ENCODE results near the gene GRIA1. TPM values are rescaled to one million over a fixed set of nuclear protein-coding genes. Genes with fewer than 3 reads are reported as not detected.

Gene GRIA1
- total RNA-seq, 1 donor from 2014 or later: not detected

GRCh38 chr5:153476767-153477166 lies 13.7 kb upstream of the GRIA1 start:
- no peak overlapping the region for H3K27ac Mint-ChIP-seq
- intact Hi-C loops (cut with micrococcal nuclease): no loop called here
- H3K9me3 Mint-ChIP-seq: no peaks in the 10 kb centered on the region
- no peaks in the 10 kb centered on the region for H3K27me3 Mint-ChIP-seq (ENCODE audit: low read depth)
- H3K36me3 Mint-ChIP-seq (ENCODE audit: low read depth): no peaks in the 10 kb centered on the region
- no peak overlapping the region for H3K4me3 Mint-ChIP-seq (ENCODE audit: low read depth)
- H3K4me1 Mint-ChIP-seq (ENCODE audit: low read depth): no peaks in the 10 kb centered on the region
- no peak for DNase-seq (ENCODE audit: low spot score)

- no peak overlapping the region for H3K4me3 Mint-ChIP-seq (ENCODE audit: low read depth)
- no peak overlapping the region for H3K27ac Mint-ChIP-seq
- intact Hi-C loops (cut with micrococcal nuclease): no loop called here
- no peaks in the 10 kb centered on the region for H3K9me3 Mint-ChIP-seq
- H3K27me3 Mint-ChIP-seq (ENCODE audit: low read depth): no peaks in the 10 kb centered on the region
- H3K4me1 Mint-ChIP-seq (ENCODE audit: low read depth): no peaks in the 10 kb centered on the region
- DNase-seq (ENCODE audit: low spot score): no peak
- no peaks in the 10 kb centered on the region for H3K36me3 Mint-ChIP-seq (ENCODE audit: low read depth)
Observed at GRCh38 chr5:153480401-153480800, 10.1 kb upstream of the GRIA1 start.

GRCh38 chr5:153483482-153483881 lies 7.0 kb upstream of the GRIA1 start:
- Mint-ChIP-seq H3K4me1 (ENCODE audit: low read depth) (no peaks in the 10 kb centered on the region), H3K27ac (no peak overlapping the region), H3K4me3 (ENCODE audit: low read depth) (no peak overlapping the region), H3K9me3 (no peaks in the 10 kb centered on the region), H3K27me3 (ENCODE audit: low read depth) (no peaks in the 10 kb centered on the region), H3K36me3 (ENCODE audit: low read depth) (no peaks in the 10 kb centered on the region)
- DNase-seq (ENCODE audit: low spot score): no peak
- intact Hi-C loops (cut with micrococcal nuclease): no loop called here

GRCh38 chr5:153485641-153486040 lies 4.8 kb upstream of the GRIA1 start:
- Mint-ChIP-seq H3K36me3 (ENCODE audit: low read depth) (no peaks in the 10 kb centered on the region), H3K27me3 (ENCODE audit: low read depth) (peaks cover 5% of the 10 kb centered on the region), H3K27ac (no peak overlapping the region), H3K9me3 (no peaks in the 10 kb centered on the region), H3K4me3 (ENCODE audit: low read depth) (no peak overlapping the region), H3K4me1 (ENCODE audit: low read depth) (no peaks in the 10 kb centered on the region)
- intact Hi-C loops (cut with micrococcal nuclease): no loop called here
- no peak for DNase-seq (ENCODE audit: low spot score)

- Mint-ChIP-seq H3K9me3 (no peaks in the 10 kb centered on the region), H3K36me3 (ENCODE audit: low read depth) (no peaks in the 10 kb centered on the region), H3K27me3 (ENCODE audit: low read depth) (peaks cover 13% of the 10 kb centered on the region), H3K4me1 (ENCODE audit: low read depth) (no peaks in the 10 kb centered on the region), H3K4me3 (ENCODE audit: low read depth) (no peak overlapping the region), H3K27ac (no peak overlapping the region)
- intact Hi-C loops (cut with micrococcal nuclease): no loop called here
- no peak for DNase-seq (ENCODE audit: low spot score)
Observed at GRCh38 chr5:153486771-153487170, 3.7 kb upstream of the GRIA1 start.

GRCh38 chr5:153489611-153490010 lies 859 bp upstream of the GRIA1 start:
- Mint-ChIP-seq H3K27me3 (ENCODE audit: low read depth) (peaks cover 17% of the 10 kb centered on the region), H3K9me3 (no peaks in the 10 kb centered on the region)
- intact Hi-C loops (cut with micrococcal nuclease): no loop called here

GRCh38 chr5:153491038-153491744 lies 721 bp downstream of the GRIA1 start:
- H3K4me1 Mint-ChIP-seq (ENCODE audit: low read depth): no peaks in the 10 kb centered on the region
- no peaks in the 10 kb centered on the region for H3K9me3 Mint-ChIP-seq
- DNase-seq (ENCODE audit: low spot score): no peak
- H3K27ac Mint-ChIP-seq: no peak overlapping the region
- H3K4me3 Mint-ChIP-seq (ENCODE audit: low read depth): no peak overlapping the region
- H3K27me3 Mint-ChIP-seq (ENCODE audit: low read depth): peaks cover 17% of the 10 kb centered on the region
- no peaks in the 10 kb centered on the region for H3K36me3 Mint-ChIP-seq (ENCODE audit: low read depth)
- intact Hi-C loops (cut with micrococcal nuclease): no loop called here

More at GRCh38 chr5:153489611-153490010, 859 bp upstream of the GRIA1 start:
- no peak for DNase-seq (ENCODE audit: low spot score)
- no peak overlapping the region for H3K4me3 Mint-ChIP-seq (ENCODE audit: low read depth)
- H3K27ac Mint-ChIP-seq: no peak overlapping the region
- H3K36me3 Mint-ChIP-seq (ENCODE audit: low read depth): no peaks in the 10 kb centered on the region
- no peaks in the 10 kb centered on the region for H3K4me1 Mint-ChIP-seq (ENCODE audit: low read depth)

GRCh38 chr5:153491856-153492255 lies 1.4 kb downstream of the GRIA1 start:
- H3K36me3 Mint-ChIP-seq (ENCODE audit: low read depth): no peaks in the 10 kb centered on the region
- H3K4me1 Mint-ChIP-seq (ENCODE audit: low read depth): no peaks in the 10 kb centered on the region
- peaks cover 17% of the 10 kb centered on the region for H3K27me3 Mint-ChIP-seq (ENCODE audit: low read depth)

GRCh38 chr5:153496835-153497234 lies 6.4 kb downstream of the GRIA1 start:
- Mint-ChIP-seq H3K36me3 (ENCODE audit: low read depth) (no peaks in the 10 kb centered on the region), H3K9me3 (no peaks in the 10 kb centered on the region), H3K27me3 (ENCODE audit: low read depth) (peaks cover 3% of the 10 kb centered on the region), H3K4me1 (ENCODE audit: low read depth) (no peaks in the 10 kb centered on the region), H3K27ac (no peak overlapping the region), H3K4me3 (ENCODE audit: low read depth) (no peak overlapping the region)
- DNase-seq (ENCODE audit: low spot score): no peak
- intact Hi-C loops (cut with micrococcal nuclease): no loop called here

More at GRCh38 chr5:153491856-153492255, 1.4 kb downstream of the GRIA1 start:
- intact Hi-C loops (cut with micrococcal nuclease): no loop called here
- Mint-ChIP-seq H3K4me3 (ENCODE audit: low read depth) (no peak overlapping the region), H3K9me3 (no peaks in the 10 kb centered on the region), H3K27ac (no peak overlapping the region)
- no peak for DNase-seq (ENCODE audit: low spot score)

GRCh38 chr5:153498516-153498915 lies 8.0 kb downstream of the GRIA1 start:
- Mint-ChIP-seq H3K4me1 (ENCODE audit: low read depth) (no peaks in the 10 kb centered on the region), H3K27ac (no peak overlapping the region), H3K4me3 (ENCODE audit: low read depth) (no peak overlapping the region), H3K36me3 (ENCODE audit: low read depth) (no peaks in the 10 kb centered on the region), H3K27me3 (ENCODE audit: low read depth) (no peaks in the 10 kb centered on the region), H3K9me3 (no peaks in the 10 kb centered on the region)
- intact Hi-C loops (cut with micrococcal nuclease): no loop called here
- DNase-seq (ENCODE audit: low spot score): no peak

- Mint-ChIP-seq H3K36me3 (ENCODE audit: low read depth) (no peaks in the 10 kb centered on the region), H3K9me3 (no peaks in the 10 kb centered on the region), H3K4me1 (ENCODE audit: low read depth) (no peaks in the 10 kb centered on the region), H3K27ac (no peak overlapping the region), H3K27me3 (ENCODE audit: low read depth) (no peaks in the 10 kb centered on the region), H3K4me3 (ENCODE audit: low read depth) (no peak overlapping the region)
- intact Hi-C loops (cut with micrococcal nuclease): no loop called here
- DNase-seq (ENCODE audit: low spot score): no peak
Observed at GRCh38 chr5:153500178-153500577, 9.7 kb downstream of the GRIA1 start.

GRCh38 chr5:153504726-153505125 lies 14.3 kb downstream of the GRIA1 start:
- Mint-ChIP-seq H3K4me3 (ENCODE audit: low read depth) (no peak overlapping the region), H3K36me3 (ENCODE audit: low read depth) (no peaks in the 10 kb centered on the region), H3K9me3 (no peaks in the 10 kb centered on the region), H3K27ac (no peak overlapping the region), H3K27me3 (ENCODE audit: low read depth) (no peaks in the 10 kb centered on the region), H3K4me1 (ENCODE audit: low read depth) (no peaks in the 10 kb centered on the region)
- DNase-seq (ENCODE audit: low spot score): no peak
- intact Hi-C loops (cut with micrococcal nuclease): no loop called here

- Mint-ChIP-seq H3K9me3 (no peaks in the 10 kb centered on the region), H3K4me1 (ENCODE audit: low read depth) (no peaks in the 10 kb centered on the region), H3K4me3 (ENCODE audit: low read depth) (no peak overlapping the region), H3K27ac (no peak overlapping the region), H3K27me3 (ENCODE audit: low read depth) (no peaks in the 10 kb centered on the region), H3K36me3 (ENCODE audit: low read depth) (no peaks in the 10 kb centered on the region)
- intact Hi-C loops (cut with micrococcal nuclease): no loop called here
- no peak for DNase-seq (ENCODE audit: low spot score)
Observed at GRCh38 chr5:153508700-153509099, 18.2 kb downstream of the GRIA1 start.

GRCh38 chr5:153511622-153512021 lies 21.2 kb downstream of the GRIA1 start:
- DNase-seq (ENCODE audit: low spot score): no peak
- no peaks in the 10 kb centered on the region for H3K4me1 Mint-ChIP-seq (ENCODE audit: low read depth)
- H3K27me3 Mint-ChIP-seq (ENCODE audit: low read depth): no peaks in the 10 kb centered on the region
- no peaks in the 10 kb centered on the region for H3K36me3 Mint-ChIP-seq (ENCODE audit: low read depth)
- no peak overlapping the region for H3K4me3 Mint-ChIP-seq (ENCODE audit: low read depth)
- intact Hi-C loops (cut with micrococcal nuclease): no loop called here
- no peaks in the 10 kb centered on the region for H3K9me3 Mint-ChIP-seq
- H3K27ac Mint-ChIP-seq: no peak overlapping the region
